Measurements from ENCODE around the gene AGMO.

- TF ChIP-seq YY1 (IDR thresholded peaks at IDR 0.05; ENCODE audit: low read depth, low read length) (no peak), RCOR1 (conservative IDR thresholded peaks at IDR 0.05; ENCODE audit: low read depth, low read length) (no peak), MLLT1 (IDR thresholded peaks at IDR 0.05) (no peak), POLR2A (IDR thresholded peaks at IDR 0.05; ENCODE audit: low read depth, low read length) (no peak), SMC3 (IDR thresholded peaks at IDR 0.05; ENCODE audit: borderline replicate concordance, low read length) (no peak)
These were observed 348.7 kb downstream of the AGMO start for GRCh38 chr7:15213093-15213492.

Measured in GM12878 (cell line).